Stimulated activated CD4-positive, alpha-beta T cell treated with anti-CD3 and anti-CD28 coated beads, TNF-alpha, amount 100 ng/mL, for 4 hours (primary cell): ENCODE data around the gene DMRTC2.

Experiments
- DNase-seq, 3 experiments: peaks; one replicate each; pipeline ENCODE4 v3.0.0-alpha.2; 2020; ENCODE audit warnings: low read depth in 3 of 3

Gene DMRTC2

GRCh38 chr19:41890936-41891335 lies 46.1 kb downstream of the DMRTC2 start:
- no peak for DNase-seq

GRCh38 chr19:41892173-41892902 lies 47.5 kb downstream of the DMRTC2 start:
- no peak for DNase-seq

- DNase-seq = no peak
Measured at GRCh38 chr19:41893899-41894298, 49.1 kb downstream of the DMRTC2 start.

GRCh38 chr19:41894350-41894749 lies 49.5 kb downstream of the DMRTC2 start:
- DNase-seq = no peak

- no peak for DNase-seq
Measured at GRCh38 chr19:41895745-41896580, 51.1 kb downstream of the DMRTC2 start.

GRCh38 chr19:41896581-41896942 lies 51.7 kb downstream of the DMRTC2 start:
- no peak for DNase-seq

- no peak for DNase-seq
Measured at GRCh38 chr19:41897181-41897580, 52.3 kb downstream of the DMRTC2 start.

GRCh38 chr19:41897820-41898219 lies 53.0 kb downstream of the DMRTC2 start:
- DNase-seq = no peak

GRCh38 chr19:41898235-41898634 lies 53.4 kb downstream of the DMRTC2 start:
- no peak for DNase-seq
